Measurements from ENCODE around the gene C20orf144.
"Not testable (repeated sequence)": the region's sequence is repeated elsewhere in the genome, so short reads cannot be mapped to it uniquely, and the experiment has no call there.

Gene C20orf144

DNA sequence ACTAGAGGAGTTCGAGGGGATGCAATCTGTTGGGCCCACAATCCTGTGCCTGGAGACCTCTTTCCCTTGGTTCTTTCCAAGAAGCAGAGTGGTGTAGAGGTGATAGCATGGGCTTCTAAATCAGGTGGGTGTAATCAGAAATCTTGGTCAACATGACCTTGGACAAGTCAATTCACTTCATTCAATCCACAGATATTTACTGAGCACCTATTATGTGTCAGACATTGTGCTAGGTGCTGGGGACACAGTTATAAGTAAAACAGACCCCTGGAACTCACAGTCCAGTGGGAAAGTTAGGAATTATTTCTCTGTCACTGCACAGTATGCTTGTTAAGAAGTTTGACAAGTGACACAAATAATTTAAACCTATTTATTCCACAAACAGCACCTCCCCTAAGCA is 27.4 kb downstream of the C20orf144 start:
- no peak overlapping the region for H3K4me3 ChIP-seq (ENCODE audit: low read length)
- TF ChIP-seq, protein P1, sequence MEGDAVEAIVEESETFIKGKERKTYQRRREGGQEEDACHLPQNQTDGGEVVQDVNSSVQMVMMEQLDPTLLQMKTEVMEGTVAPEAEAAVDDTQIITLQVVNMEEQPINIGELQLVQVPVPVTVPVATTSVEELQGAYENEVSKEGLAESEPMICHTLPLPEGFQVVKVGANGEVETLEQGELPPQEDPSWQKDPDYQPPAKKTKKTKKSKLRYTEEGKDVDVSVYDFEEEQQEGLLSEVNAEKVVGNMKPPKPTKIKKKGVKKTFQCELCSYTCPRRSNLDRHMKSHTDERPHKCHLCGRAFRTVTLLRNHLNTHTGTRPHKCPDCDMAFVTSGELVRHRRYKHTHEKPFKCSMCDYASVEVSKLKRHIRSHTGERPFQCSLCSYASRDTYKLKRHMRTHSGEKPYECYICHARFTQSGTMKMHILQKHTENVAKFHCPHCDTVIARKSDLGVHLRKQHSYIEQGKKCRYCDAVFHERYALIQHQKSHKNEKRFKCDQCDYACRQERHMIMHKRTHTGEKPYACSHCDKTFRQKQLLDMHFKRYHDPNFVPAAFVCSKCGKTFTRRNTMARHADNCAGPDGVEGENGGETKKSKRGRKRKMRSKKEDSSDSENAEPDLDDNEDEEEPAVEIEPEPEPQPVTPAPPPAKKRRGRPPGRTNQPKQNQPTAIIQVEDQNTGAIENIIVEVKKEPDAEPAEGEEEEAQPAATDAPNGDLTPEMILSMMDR (IDR thresholded peaks at IDR 0.05; ENCODE audit: insufficient read depth, low read depth, low read length, missing control alignments), result no peak
- no peak for DNase-seq (ENCODE audit: low read depth)

DNA sequence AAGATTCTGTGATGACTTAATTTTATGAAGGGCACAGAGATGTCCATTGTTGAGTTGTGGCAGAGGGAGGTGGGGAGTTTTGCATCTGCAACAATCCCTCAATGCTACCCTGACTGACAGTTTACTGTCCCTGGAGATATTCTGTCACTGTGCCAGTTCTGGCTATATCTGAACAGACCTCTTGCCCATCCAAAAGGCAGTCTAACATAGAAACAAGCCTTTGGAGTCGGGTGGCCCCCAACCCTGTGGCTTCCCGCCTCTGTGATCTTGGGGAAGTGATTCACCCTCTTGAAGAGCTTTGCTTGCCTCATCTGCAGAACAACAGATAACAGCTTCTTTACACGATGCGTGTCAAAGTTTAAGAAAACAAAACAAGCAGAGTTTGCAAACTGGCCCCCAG is 27.8 kb downstream of the C20orf144 start:
- TF ChIP-seq, protein P1 (IDR thresholded peaks at IDR 0.05; ENCODE audit: insufficient read depth, low read depth, low read length, missing control alignments), result no peak
- DNase-seq (ENCODE audit: low read depth), result no peak
- no peak overlapping the region for H3K4me3 ChIP-seq (ENCODE audit: low read length)

DNA sequence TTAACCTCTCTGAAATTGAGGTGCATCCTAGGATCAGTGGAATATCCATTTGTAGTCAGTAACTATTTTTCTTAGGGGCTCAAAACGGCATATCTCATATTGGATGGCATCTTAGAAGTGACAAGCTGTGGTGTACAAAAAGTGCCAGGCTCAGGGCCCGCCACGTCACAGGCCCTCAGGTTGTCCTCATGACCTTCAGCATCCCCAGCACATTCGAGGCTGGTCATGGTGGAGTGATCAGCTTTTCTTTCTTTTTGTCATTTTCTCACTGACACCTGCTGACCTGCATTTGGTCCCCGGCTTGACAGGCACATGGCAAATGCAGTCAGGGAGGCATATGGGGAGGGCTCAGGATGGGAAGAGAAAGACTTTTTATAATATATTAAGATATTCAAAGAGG is 31.2 kb downstream of the C20orf144 start:
- DNase-seq (ENCODE audit: low read depth), result no peak
- H3K4me3 ChIP-seq (ENCODE audit: low read length), result no peak overlapping the region
- TF ChIP-seq, protein P1 (IDR thresholded peaks at IDR 0.05; ENCODE audit: insufficient read depth, low read depth, low read length, missing control alignments), result no peak

DNA sequence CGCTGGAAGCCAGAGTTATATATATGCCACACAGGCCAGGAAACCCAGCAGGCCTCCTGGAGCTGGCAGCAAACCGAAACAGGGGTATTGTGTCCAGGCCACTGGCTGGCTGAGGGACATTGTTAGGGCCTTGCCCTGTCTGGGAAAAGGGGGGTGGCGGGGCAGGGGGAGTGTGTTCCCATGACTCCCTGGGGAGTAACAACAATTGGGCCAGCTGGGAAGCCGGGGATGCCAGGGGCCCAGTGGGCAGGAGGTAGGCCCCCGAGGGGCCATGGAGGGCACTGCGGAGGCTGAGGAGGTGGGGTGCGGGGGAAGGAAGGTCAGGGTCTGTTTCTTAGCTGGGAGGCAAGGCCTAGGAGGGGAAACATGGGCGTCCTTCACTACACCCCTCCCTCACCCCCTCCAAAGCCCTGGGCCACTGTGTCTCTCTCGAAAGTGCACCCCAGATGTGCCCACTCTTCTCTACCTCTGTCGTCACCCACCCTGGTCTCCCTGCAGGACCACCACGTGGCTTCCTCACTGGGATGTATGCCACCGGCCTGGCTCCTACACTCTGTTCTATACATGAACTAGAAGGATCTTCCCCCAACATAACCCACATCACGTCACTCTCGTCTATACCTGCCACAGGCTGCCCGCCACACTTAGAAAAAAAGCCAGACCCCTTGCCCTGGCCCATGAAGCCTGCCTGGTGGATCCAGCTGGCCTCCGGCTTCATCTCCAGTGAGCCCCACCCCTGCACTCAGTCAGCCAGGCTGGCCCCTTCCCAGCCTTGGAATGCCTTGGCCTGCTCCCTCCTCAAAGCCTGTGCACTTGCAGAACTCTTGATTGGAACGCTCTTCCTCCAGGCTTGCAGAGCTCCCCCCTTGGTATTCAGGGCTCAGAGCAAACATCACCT is 31.9 kb downstream of the C20orf144 start:
- DNase-seq (ENCODE audit: low read depth), result no peak
- H3K4me3 ChIP-seq (ENCODE audit: low read length), result no peak overlapping the region
- TF ChIP-seq, protein P1 (IDR thresholded peaks at IDR 0.05; ENCODE audit: insufficient read depth, low read depth, low read length, missing control alignments), result no peak

DNA sequence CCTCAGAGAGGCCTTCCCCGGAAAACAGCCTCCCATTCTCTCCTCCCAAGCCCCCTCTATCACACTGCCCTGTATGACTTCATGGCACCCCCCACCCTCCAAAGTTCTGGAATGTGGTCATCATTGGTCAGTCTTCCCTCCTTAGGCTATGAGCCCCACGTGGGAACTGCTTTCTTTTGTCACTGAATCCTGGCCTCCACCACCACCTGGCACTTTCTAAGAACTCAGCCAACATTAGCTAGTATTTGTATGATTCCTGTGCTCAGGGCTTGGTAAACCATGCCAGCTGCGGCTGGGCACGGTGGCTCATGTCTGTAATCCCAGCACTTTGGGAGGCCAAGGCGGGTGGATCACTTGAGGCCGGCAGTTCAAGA is 32.5 kb downstream of the C20orf144 start:
- H3K4me3 ChIP-seq (ENCODE audit: low read length), result no peak overlapping the region
- no peak for DNase-seq (ENCODE audit: low read depth)
- TF ChIP-seq, protein P1 (IDR thresholded peaks at IDR 0.05; ENCODE audit: insufficient read depth, low read depth, low read length, missing control alignments), result no peak

DNA sequence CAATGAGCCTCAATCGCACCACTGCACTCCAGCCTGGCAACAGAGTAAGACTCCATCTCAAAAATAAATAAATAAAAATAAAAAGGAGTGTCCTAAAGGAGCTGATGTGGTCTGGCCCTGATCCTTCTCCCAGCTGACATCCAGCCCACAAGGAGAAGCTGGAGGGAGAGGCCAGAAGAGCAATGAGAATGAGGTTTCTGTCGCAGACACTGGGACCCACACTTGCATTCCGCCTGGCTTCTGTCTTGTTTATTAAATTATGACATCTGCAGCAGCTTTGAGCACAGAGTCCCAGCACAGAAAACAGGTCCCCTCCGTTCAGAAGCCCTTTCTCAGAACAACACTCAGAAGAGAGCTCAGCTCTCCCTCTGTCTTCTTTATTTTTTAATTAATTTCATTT is 34.3 kb downstream of the C20orf144 start:
- DNase-seq (ENCODE audit: low read depth), result no peak
- TF ChIP-seq, protein P1 (IDR thresholded peaks at IDR 0.05; ENCODE audit: insufficient read depth, low read depth, low read length, missing control alignments), result no peak
- H3K4me3 ChIP-seq (ENCODE audit: low read length), result no peak overlapping the region

DNA sequence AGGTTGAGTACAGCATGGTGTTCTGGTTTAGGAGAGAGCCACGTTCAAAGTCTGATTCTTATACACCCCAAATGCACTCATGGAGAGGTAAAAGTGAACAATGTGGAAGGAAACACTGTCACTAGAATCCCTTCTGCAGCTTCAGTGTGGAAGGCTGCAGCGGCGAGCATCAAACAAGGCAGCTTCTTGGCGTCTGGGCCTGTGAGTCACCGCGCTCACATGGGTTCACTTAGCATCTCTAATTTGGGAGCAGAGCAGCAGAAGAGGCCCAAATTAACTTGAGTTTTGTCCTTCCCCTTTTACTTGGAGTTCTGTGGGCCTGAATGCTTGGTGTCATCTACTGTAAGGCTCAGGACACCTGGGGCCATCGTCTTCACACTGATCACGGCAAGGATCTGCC is 35.0 kb downstream of the C20orf144 start:
- no peak overlapping the region for H3K4me3 ChIP-seq (ENCODE audit: low read length)
- no peak for DNase-seq (ENCODE audit: low read depth)
- TF ChIP-seq, protein P1 (IDR thresholded peaks at IDR 0.05; ENCODE audit: insufficient read depth, low read depth, low read length, missing control alignments), result no peak

DNA sequence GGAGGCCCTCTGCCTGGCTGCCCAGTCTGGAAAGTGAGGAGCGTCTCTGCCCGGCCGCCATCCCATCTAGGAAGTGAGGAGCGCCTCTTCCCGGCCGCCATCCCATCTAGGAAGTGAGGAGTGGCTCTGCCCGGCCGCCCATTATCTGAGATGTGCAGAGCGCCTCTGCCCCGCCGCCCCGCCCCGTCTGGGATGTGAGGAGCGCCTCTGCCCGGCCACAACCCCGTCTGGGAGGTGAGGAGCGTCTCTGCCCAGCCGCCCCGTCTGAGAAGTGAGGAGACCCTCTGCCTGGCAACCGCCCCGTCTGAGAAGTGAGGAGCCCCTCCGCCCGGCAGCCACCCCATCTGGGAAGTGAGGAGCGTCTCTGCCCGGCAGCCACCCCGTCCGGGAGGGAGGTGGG is 36.8 kb downstream of the C20orf144 start:
- not testable (repeated sequence) for H3K4me3 ChIP-seq (ENCODE audit: low read length); DNase-seq (ENCODE audit: low read depth)

DNA sequence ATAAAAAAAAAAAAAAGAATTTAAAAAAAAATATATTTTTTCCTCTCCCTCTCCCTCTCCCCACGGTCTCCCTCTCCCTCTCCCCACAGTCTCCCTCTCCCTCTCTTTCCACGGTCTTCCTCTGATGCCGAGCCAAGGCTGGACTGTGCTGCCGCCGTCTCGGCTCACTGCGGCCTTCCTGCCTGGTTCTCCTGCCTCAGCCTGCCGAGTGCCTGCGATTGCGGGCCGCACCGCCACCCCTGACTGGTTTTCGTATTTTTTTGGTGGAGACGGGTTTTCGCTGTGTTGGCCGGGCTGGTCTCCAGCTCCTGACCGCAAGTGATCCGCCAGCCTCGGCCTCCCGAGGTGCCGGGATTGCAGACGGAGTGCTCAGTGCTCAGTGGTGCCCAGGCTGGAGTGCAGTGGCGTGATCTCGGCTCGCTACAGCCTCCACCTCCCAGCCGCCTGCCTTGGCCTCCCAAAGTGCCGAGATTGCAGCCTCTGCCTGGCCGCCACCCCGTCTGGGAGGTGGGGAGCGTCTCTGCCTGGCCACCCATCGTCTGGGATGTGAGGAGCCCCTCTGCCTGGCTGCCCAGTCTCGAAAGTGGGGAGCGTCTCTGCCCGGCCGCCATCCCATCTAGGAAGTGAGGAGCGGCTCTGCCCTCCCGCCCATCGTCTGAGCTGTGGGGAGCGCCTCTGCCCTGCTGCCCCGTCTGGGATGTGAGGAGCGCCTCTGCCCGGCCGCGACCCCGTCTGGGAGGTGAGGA is 38.7 kb downstream of the C20orf144 start:
- not testable (repeated sequence) for H3K4me3 ChIP-seq (ENCODE audit: low read length); DNase-seq (ENCODE audit: low read depth)

Data from epithelial cell of esophagus (primary cell).